HCT116 (cell line): ENCODE measurements around the gene FUT6. TPM values are rescaled to one million over a fixed set of nuclear protein-coding genes. Genes with fewer than 3 reads are reported as not detected.
"Not testable (repeated sequence)": the region's sequence is repeated elsewhere in the genome, so short reads cannot be mapped to it uniquely, and the experiment has no call there.

ENCODE experiments used
- ATAC-seq: fragments of 200-7000 bp; cut with Tn5 transposase; 2 replicates; pipeline ENCODE4 v1.9.1; 2020; ENCODE audit warnings: mild to moderate bottlenecking, moderate library complexity
- BruUV-seq: library from RNA; stranded (reverse); fragments of 400-500 nt; replicated peaks from 2 replicates; lab custom pipeline; 2021; lab: Mats Ljungman, UMichigan
- CTCF ChIA-PET: fragments of 300-600 bp; sonication (Branson Sonifier 250); formaldehyde crosslinking; loops from one replicate; lab custom pipeline; 2021; ENCODE audit warnings: antibody characterized with exemption; lab: Charles Lee
- POLR2A ChIA-PET: fragments of 300-600, 350-600 bp; sonication (Branson Sonifier 250); formaldehyde crosslinking; loops from one replicate; lab custom pipeline; 2021; ENCODE audit warnings: antibody characterized with exemption; lab: Charles Lee
- RAD21 ChIA-PET, 2 experiments: fragments of 300-600 bp; sonication (Branson Sonifier 250); formaldehyde crosslinking; loops; one replicate each; lab custom pipeline; 2023; ENCODE audit warnings: low total read pairs in 2 of 2; ENCODE audit not compliant: uncharacterized antibody in 2 of 2, unreplicated experiment in 2 of 2, low non-redundant PET in 1 of 2; lab: Charles Lee
- DNase-seq: peaks from one replicate; pipeline ENCODE4 v3.0.0-alpha.2; 2010; ENCODE audit warnings: low read depth, low spot score
- H2AFZ ChIP-seq: fragments of 200-600 bp; shearing (Covaris generic), sonication (generic); 2 replicates; pipeline ENCODE4 v1.6.1; 2017; ENCODE audit warnings: low read depth, mixed run types, mixed read lengths, antibody characterized with exemption, low read length; ENCODE audit not compliant: poor library complexity, severe bottlenecking
- H3K27ac ChIP-seq: 2 replicates; pipeline ENCODE4 v1.5.1; 2012; ENCODE audit warnings: low read depth, low read length
- H3K27me3 ChIP-seq: fragments of 200-600 bp; sonication (generic); 2 replicates; pipeline ENCODE4 v1.6.1; 2016; ENCODE audit warnings: mixed run types, low read length, mixed read lengths; ENCODE audit not compliant: insufficient read depth
- H3K36me3 ChIP-seq, 2 experiments: fragments of 200-500 bp in 1 of 2; fragments of 200-600 bp in 1 of 2; sonication (Bioruptor generic) in 1 of 2; sonication (generic) in 1 of 2; 2 replicates each; pipeline versions ENCODE4 v1.5.1 to v1.6.1; 2014 to 2016; ENCODE audit warnings: low read length in 2 of 2, inconsistent platforms in 1 of 2, mixed read lengths in 1 of 2, mixed run types in 1 of 2; ENCODE audit not compliant: insufficient read depth in 2 of 2, control insufficient read depth in 1 of 2
- H3K4me1 ChIP-seq, 2 experiments: fragments of 200-600 bp in 1 of 2; sonication (generic) in 1 of 2; 2 replicates each; pipeline versions ENCODE4 v1.5.1 to v1.6.1; 2012 to 2017; ENCODE audit warnings: low read length in 2 of 2, inconsistent platforms in 1 of 2, mild to moderate bottlenecking in 1 of 2, mixed read lengths in 1 of 2, mixed run types in 1 of 2, moderate library complexity in 1 of 2; ENCODE audit not compliant: insufficient read depth in 2 of 2, control insufficient read depth in 1 of 2
- H3K4me2 ChIP-seq: fragments of 200-600 bp; sonication (generic); 2 replicates; pipeline ENCODE4 v1.6.1; 2017; ENCODE audit warnings: mixed run types, low read length, mixed read lengths
- H3K4me3 ChIP-seq, 2 experiments: fragments of 200-600 bp in 1 of 2; sonication (generic) in 1 of 2; replicated peaks in 1 of 2; 2 replicates each; pipeline ENCODE4 v1.5.1; 2011 to 2016; ENCODE audit warnings: low read length in 2 of 2, control low read depth in 1 of 2, low read depth in 1 of 2, mild to moderate bottlenecking in 1 of 2, mixed read lengths in 1 of 2, mixed run types in 1 of 2
- H3K79me2 ChIP-seq: fragments of 200-600 bp; sonication (generic); 2 replicates; pipeline ENCODE4 v1.6.1; 2017; ENCODE audit warnings: mild to moderate bottlenecking, mixed run types, low read length, moderate library complexity, mixed read lengths; ENCODE audit not compliant: insufficient read depth
- H3K9ac ChIP-seq: fragments of 200-600 bp; sonication (generic); 2 replicates; pipeline ENCODE4 v1.6.1; 2016; ENCODE audit warnings: low read length, mixed read lengths
- H3K9me2 ChIP-seq: fragments of 200-600 bp; sonication (generic), shearing (Covaris generic); 2 replicates; pipeline ENCODE4 v1.6.1; 2017; ENCODE audit warnings: mixed run types, mild to moderate bottlenecking, moderate library complexity; ENCODE audit not compliant: insufficient read depth
- H3K9me3 ChIP-seq, 2 experiments: fragments of 200-500 bp in 1 of 2; fragments of 200-600 bp in 1 of 2; sonication (Bioruptor generic) in 1 of 2; sonication (generic) in 1 of 2; 2 replicates each; pipeline ENCODE4 v1.6.1; 2014 to 2017; ENCODE audit warnings: low read length in 2 of 2, mixed read lengths in 2 of 2, inconsistent platforms in 1 of 2, low read depth in 1 of 2, mild to moderate bottlenecking in 1 of 2, mixed run types in 1 of 2, moderate library complexity in 1 of 2; ENCODE audit not compliant: control insufficient read depth in 1 of 2, insufficient read depth in 1 of 2
- H4K20me1 ChIP-seq: fragments of 200-600 bp; sonication (generic), shearing (Covaris generic); 2 replicates; pipeline ENCODE4 v1.6.1; 2017; ENCODE audit warnings: mixed run types, mild to moderate bottlenecking, moderate library complexity; ENCODE audit not compliant: insufficient read depth
- MAX ChIP-seq: IDR thresholded peaks from 2 replicates; pipeline ENCODE4 v1.6.1; 2012
- POLR2AphosphoS5 ChIP-seq: IDR thresholded peaks from 2 replicates; pipeline ENCODE4 v1.6.1; 2011; ENCODE audit warnings: mild to moderate bottlenecking, low read depth, low read length, moderate library complexity
- ZBTB33 ChIP-seq: IDR thresholded peaks from 2 replicates; pipeline ENCODE4 v1.6.1; 2011; ENCODE audit warnings: mild to moderate bottlenecking, low read length, moderate library complexity; ENCODE audit not compliant: insufficient replicate concordance; ENCODE audit errors: extremely low read depth
- intact Hi-C: fragments of 100-400 bp; cut with micrococcal nuclease; formaldehyde crosslinking; loops from 2 replicates; pipeline ENCODE4 v1.10.0; 2022
- total RNA-seq: library from RNA; stranded (reverse); gene quantifications from one replicate; pipeline ENCODE4 v1.2.1, GENCODE V29; 2021; ENCODE audit not compliant: unreplicated experiment
- TF ChIP-seq, protein P1 (sequence below): IDR thresholded peaks from 2 replicates; pipeline ENCODE4 v1.6.1; 2012; ENCODE audit warnings: low read depth

FUT6 gene
- total RNA-seq, 1 experiment from 2014 or later, result not detected

- intact Hi-C loops, result no loop called here
- H3K9ac ChIP-seq, result no peak overlapping the region
- H4K20me1 ChIP-seq, result no peaks in the 10 kb centered on the region
- H2AFZ ChIP-seq, result no peak overlapping the region
- no peaks in the 10 kb centered on the region for H3K9me3 ChIP-seq
- ChIA-PET RAD21 (no interaction called here), POLR2A (no interaction called here), CTCF (interaction anchor here (1.1 kb wide), 1 partner anchor 22 kb away, joined by 4 read pairs; no protein-coding TSS in a partner anchor)
- no peak overlapping the region for H3K4me2 ChIP-seq
- H3K27me3 ChIP-seq, result no peaks in the 10 kb centered on the region
- H3K4me3 ChIP-seq, result no peak overlapping the region
- no peaks in the 10 kb centered on the region for H3K4me1 ChIP-seq
- ATAC-seq, result peak; percentile 19; the same call in 1 of the 2 replicates
- peaks cover 3% of the 10 kb centered on the region; the same call in 1 of the 2 replicates for H3K79me2 ChIP-seq
- DNase-seq, result no peak
- peaks cover 19 to 30% of the 10 kb centered on the region in 2 experiments; a peak in 3 of 4 replicates for H3K36me3 ChIP-seq
- H3K9me2 ChIP-seq, result no peaks in the 10 kb centered on the region
- TF ChIP-seq, protein P1, sequence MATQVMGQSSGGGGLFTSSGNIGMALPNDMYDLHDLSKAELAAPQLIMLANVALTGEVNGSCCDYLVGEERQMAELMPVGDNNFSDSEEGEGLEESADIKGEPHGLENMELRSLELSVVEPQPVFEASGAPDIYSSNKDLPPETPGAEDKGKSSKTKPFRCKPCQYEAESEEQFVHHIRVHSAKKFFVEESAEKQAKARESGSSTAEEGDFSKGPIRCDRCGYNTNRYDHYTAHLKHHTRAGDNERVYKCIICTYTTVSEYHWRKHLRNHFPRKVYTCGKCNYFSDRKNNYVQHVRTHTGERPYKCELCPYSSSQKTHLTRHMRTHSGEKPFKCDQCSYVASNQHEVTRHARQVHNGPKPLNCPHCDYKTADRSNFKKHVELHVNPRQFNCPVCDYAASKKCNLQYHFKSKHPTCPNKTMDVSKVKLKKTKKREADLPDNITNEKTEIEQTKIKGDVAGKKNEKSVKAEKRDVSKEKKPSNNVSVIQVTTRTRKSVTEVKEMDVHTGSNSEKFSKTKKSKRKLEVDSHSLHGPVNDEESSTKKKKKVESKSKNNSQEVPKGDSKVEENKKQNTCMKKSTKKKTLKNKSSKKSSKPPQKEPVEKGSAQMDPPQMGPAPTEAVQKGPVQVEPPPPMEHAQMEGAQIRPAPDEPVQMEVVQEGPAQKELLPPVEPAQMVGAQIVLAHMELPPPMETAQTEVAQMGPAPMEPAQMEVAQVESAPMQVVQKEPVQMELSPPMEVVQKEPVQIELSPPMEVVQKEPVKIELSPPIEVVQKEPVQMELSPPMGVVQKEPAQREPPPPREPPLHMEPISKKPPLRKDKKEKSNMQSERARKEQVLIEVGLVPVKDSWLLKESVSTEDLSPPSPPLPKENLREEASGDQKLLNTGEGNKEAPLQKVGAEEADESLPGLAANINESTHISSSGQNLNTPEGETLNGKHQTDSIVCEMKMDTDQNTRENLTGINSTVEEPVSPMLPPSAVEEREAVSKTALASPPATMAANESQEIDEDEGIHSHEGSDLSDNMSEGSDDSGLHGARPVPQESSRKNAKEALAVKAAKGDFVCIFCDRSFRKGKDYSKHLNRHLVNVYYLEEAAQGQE, result no peak
- TF ChIP-seq ZBTB33 (no peak), POLR2AphosphoS5 (no peak; the same call in 1 of the 2 replicates), MAX (no peak)
- no TSS peak for BruUV-seq
- H3K27ac ChIP-seq, result no peak overlapping the region
Observed at GRCh38 chr19:5782322-5782721, 57.2 kb downstream of the FUT6 start.

GRCh38 chr19:5780916-5781315 is 58.6 kb downstream of the FUT6 start:
- H3K9ac ChIP-seq, H3K79me2 ChIP-seq, H2AFZ ChIP-seq, H3K9me3 ChIP-seq, H3K4me2 ChIP-seq, H3K4me1 ChIP-seq, H3K4me3 ChIP-seq, H3K27ac ChIP-seq, DNase-seq, RAD21 ChIA-PET, H3K9me2 ChIP-seq, BruUV-seq, ATAC-seq, H4K20me1 ChIP-seq, CTCF ChIA-PET, H3K27me3 ChIP-seq, intact Hi-C loops: not testable (repeated sequence)
- POLR2A ChIA-PET, result interaction anchor here (0.6 kb wide), 1 partner anchor 11 kb away, joined by 3 read pairs; no protein-coding TSS in a partner anchor
- peaks cover 9 to 17% of the 10 kb centered on the region in 2 experiments; a peak in 3 of 4 replicates for H3K36me3 ChIP-seq
